Memory B cell (primary cell): ENCODE data around the gene SMG7.

ENCODE experiments used
- ATAC-seq: fragments of 150-1000 bp; cut with Tn5 transposase; 2 replicates; pipeline ENCODE4 v1.10.0; 2021; ENCODE audit warnings: low read depth, mild to moderate bottlenecking, moderate library complexity
- DNase-seq, 2 donors: peaks; one replicate each; pipeline ENCODE4 v3.0.0; 2022; ENCODE audit warnings: low spot score in 2 of 2
- H3K27ac Mint-ChIP-seq: one replicate; pipeline ENCODE4 v1.8.0; 2022; ENCODE audit warnings: mild to moderate bottlenecking, moderate library complexity, mixed read lengths
- H3K27me3 Mint-ChIP-seq: one replicate; pipeline ENCODE4 v1.8.0; 2022; ENCODE audit warnings: mixed read lengths
- H3K36me3 Mint-ChIP-seq: one replicate; pipeline ENCODE4 v1.8.0; 2022; ENCODE audit warnings: mild to moderate bottlenecking, mixed read lengths
- H3K4me1 Mint-ChIP-seq: one replicate; pipeline ENCODE4 v1.8.0; 2022; ENCODE audit warnings: mixed read lengths
- H3K4me3 Mint-ChIP-seq: one replicate; pipeline ENCODE4 v1.8.0; 2022; ENCODE audit warnings: mild to moderate bottlenecking, moderate library complexity, mixed read lengths
- H3K9me3 Mint-ChIP-seq: one replicate; pipeline ENCODE4 v1.8.0; 2022; ENCODE audit warnings: mixed read lengths

Gene SMG7

DNA sequence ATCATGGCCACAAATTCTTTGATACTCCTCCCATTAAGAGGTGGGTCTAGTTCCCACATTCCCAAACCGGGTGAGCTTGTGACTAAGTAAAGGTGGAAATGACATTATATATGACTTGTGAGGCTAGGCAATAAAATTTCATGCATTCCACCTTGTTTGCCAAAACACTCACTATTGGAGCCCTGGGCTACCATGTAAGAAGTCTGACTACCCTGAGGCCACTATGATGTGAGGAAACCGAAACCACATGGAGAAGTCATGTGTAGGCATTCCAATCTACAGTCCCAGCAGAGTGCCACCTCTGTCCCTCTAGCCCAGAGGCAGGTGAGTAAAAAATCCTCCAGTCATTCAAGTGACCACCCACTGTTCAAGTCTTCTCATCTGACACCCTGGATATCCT is 17.9 kb upstream of the SMG7 start:
- Mint-ChIP-seq H3K27ac (no peak overlapping the region), H3K36me3 (peaks cover 2% of the 10 kb centered on the region), H3K4me1 (no peaks in the 10 kb centered on the region), H3K27me3 (peaks cover 2% of the 10 kb centered on the region), H3K4me3 (no peak overlapping the region), H3K9me3 (no peaks in the 10 kb centered on the region)
- ATAC-seq: no peak
- DNase-seq: no peak

DNA sequence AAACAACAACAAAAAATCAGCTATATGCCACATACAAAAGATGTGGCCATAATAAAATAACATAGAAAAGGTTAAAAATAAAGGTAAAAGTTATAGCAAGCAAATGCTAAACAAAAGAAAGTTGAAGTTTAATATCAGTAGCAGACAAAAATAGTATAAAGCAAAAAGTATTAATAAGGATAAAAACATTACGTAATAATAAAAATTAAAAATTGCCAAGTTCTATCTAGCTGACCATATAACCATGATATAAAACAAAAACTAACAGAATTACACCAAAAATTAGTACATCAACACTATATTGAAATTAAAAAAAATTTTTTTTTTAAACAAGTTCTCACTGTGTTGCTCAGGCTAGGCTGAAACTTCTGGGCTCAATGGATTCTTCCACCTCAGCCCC is 15.5 kb upstream of the SMG7 start:
- no peaks in the 10 kb centered on the region for H3K36me3 Mint-ChIP-seq
- no peak for ATAC-seq
- no peak overlapping the region for H3K4me3 Mint-ChIP-seq
- no peak for DNase-seq
- H3K27me3 Mint-ChIP-seq: peaks cover 4% of the 10 kb centered on the region
- no peak overlapping the region for H3K27ac Mint-ChIP-seq
- H3K9me3 Mint-ChIP-seq: no peaks in the 10 kb centered on the region
- H3K4me1 Mint-ChIP-seq: no peaks in the 10 kb centered on the region

DNA sequence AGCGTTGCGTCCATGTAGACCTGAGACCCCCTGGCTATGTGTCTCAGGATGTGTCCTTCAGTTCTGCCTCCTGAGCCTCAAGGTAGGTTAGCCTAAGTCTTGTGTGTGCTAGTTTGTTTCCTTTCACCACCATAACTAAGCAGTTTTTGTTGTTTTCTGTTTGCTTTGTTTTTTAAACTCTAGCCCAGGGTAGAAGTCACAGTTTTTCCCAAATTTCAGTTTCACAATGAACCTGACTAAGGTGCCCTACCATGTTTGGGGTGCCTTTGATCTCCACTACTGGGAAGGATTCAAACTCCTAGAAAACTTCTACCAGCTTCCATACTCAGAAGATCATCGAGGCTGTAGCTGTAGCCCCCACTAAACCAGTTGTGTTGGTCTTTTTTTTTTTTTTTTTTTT is 14.8 kb upstream of the SMG7 start:
- Mint-ChIP-seq H3K4me1 (no peaks in the 10 kb centered on the region), H3K36me3 (no peaks in the 10 kb centered on the region), H3K9me3 (no peaks in the 10 kb centered on the region), H3K27me3 (peaks cover 5% of the 10 kb centered on the region), H3K4me3 (no peak overlapping the region), H3K27ac (no peak overlapping the region)
- ATAC-seq (no peak), DNase-seq (no peak)

DNA sequence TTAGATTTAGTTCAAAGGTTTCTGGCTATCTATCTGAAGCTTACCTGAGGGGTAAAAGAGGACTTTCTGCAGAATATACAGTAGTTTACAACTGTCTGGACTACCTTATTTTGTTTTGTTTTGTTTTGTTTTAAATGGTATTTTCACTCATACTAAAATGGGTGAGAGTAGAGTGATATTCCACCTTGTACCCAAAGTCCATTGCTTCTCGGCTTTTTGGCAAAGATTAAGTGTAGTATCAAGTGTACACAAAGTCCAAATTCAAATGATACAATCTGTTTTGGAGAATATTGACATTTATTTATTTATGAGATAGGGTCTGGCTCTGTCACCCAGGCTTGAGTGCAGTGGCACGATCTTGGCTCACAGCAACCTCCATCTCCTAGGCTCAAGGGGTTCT is 11.7 kb upstream of the SMG7 start:
- no peaks in the 10 kb centered on the region for H3K9me3 Mint-ChIP-seq
- ATAC-seq: no peak
- no peak for DNase-seq
- H3K36me3 Mint-ChIP-seq: no peaks in the 10 kb centered on the region
- H3K27ac Mint-ChIP-seq: no peak overlapping the region
- H3K4me1 Mint-ChIP-seq: no peaks in the 10 kb centered on the region
- no peak overlapping the region for H3K4me3 Mint-ChIP-seq
- H3K27me3 Mint-ChIP-seq: peaks cover 9% of the 10 kb centered on the region

DNA sequence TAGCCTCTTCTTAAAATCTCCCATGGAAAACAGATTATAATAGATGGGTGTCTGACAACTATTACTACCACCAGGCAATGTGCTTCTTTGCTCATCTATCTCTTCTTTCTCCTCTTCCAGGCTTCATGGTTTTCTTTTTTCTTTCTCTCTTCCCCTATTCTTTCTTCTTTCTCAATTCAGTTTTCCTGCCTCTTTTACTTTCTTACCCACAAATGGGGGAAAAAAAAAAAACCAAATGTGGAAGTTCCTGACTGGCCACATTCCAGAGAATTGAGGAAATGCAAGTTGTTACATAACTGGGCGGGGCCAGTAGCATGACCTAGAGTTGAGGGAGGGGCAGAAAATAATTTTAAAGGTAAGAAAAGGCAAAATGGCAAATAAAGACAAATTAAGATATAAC is 10.9 kb upstream of the SMG7 start:
- Mint-ChIP-seq H3K4me1 (no peaks in the 10 kb centered on the region), H3K36me3 (no peaks in the 10 kb centered on the region), H3K27me3 (peaks cover 9% of the 10 kb centered on the region), H3K9me3 (no peaks in the 10 kb centered on the region), H3K4me3 (no peak overlapping the region), H3K27ac (no peak overlapping the region)
- no peak for ATAC-seq
- DNase-seq: no peak

DNA sequence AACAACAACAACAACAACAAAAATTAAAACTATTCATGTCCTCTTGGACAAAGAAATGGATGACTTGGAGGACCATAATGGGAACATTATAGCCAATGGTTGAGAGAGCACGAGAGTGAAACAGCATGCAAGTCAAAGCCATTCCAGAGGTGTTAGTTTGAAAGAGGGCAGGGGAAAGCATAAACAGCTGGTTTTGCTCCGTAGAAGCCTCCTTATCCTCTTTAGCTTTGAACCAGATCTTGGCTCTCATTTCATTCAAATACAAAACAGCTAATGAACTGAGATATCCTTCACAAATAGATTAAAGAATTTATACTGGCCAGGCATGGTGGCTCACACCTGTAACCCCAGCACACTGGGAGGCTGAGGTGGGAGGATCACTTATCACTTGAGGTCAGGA is 8.7 kb upstream of the SMG7 start:
- DNase-seq (no peak), ATAC-seq (no peak)
- Mint-ChIP-seq H3K9me3 (no peaks in the 10 kb centered on the region), H3K27me3 (peaks cover 9% of the 10 kb centered on the region), H3K36me3 (no peaks in the 10 kb centered on the region), H3K4me3 (no peak overlapping the region), H3K27ac (no peak overlapping the region), H3K4me1 (no peaks in the 10 kb centered on the region)

DNA sequence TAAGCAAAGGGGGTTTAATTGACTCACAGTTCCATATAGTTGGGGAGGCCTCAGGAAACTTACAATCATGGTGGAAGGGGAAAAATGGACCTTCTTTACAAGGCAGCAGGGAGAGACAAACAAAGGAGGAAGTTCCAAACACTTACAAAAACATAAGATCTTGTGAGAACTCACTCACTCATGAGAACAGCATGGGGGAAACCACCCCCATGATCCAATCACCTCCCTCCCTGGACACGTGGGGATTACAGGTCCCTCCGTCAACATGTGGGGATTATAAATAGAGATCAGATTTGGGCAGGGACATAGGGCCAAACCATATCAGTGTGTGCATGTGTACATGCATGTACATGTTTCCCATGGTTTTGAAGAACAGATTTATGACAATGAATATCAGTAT is 5.5 kb upstream of the SMG7 start:
- no peak for DNase-seq
- Mint-ChIP-seq H3K4me1 (peaks cover 2% of the 10 kb centered on the region), H3K36me3 (no peaks in the 10 kb centered on the region), H3K27me3 (peaks cover 6% of the 10 kb centered on the region), H3K27ac (no peak overlapping the region), H3K9me3 (no peaks in the 10 kb centered on the region), H3K4me3 (no peak overlapping the region)
- ATAC-seq: no peak

DNA sequence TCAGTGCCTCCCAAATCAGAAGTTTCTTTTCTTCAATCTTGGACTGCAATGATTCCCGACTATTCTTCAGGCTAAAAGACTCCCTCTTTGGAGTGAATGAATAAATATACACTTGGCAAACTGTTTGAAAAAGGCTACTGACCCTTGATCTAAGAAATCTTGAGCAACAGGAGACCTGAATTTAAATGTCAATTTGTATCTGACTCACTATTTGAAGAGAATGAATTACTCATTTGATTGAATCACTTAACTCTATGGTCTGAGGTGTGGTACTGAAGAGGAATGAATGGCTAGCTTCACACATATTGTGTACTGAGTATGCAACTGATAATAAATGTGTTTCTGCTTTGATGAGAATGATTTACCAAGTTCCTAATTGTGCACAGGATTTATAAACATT is 4.6 kb upstream of the SMG7 start:
- Mint-ChIP-seq H3K27me3 (peaks cover 4% of the 10 kb centered on the region), H3K9me3 (no peaks in the 10 kb centered on the region), H3K27ac (no peak overlapping the region), H3K4me1 (peaks cover 5% of the 10 kb centered on the region), H3K4me3 (no peak overlapping the region), H3K36me3 (no peaks in the 10 kb centered on the region)
- no peak for ATAC-seq
- no peak for DNase-seq

DNA sequence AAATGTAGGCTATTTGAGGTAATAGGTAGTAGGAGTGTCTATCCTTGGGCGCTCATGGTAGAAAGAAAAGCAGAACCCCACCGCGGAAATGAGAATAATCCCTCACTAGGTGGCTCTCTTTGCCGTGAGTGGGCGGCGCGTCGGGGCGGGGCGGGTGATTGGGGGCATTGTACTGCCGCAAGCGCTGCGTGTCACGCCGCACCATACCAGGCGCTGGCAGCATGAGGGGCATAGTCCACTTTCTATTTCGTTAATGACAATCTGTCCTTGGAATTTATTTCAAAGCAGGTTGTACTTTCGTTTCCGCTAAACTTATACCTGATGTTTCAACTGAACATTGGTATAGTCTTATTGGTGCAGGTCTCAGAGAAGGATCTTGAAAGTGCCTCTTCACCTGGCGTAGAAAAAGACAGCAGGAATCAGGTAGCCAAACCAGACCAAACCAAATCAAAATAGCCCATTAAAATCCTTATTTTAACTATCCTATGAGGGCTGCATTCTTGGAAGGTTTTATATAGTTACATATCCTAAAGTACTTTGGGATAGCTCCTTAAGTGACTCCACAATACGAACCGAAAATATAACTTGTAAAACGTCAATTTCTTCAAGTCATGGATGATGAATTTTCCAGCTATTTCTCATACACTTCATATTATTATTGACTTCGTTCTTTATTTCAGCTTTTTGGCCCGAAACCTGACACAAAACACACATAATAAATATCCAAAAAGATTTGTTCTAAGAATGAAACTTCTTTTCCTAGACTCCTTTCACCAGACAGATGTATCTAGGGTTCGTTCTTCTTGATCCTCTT is 1.9 kb upstream of the SMG7 start:
- ATAC-seq (peak; percentile 65), DNase-seq (peak; percentile 76 to 90)
- H3K27me3 Mint-ChIP-seq: no peaks in the 10 kb centered on the region
- H3K4me3 Mint-ChIP-seq: peak overlapping the region; percentile 95
- H3K27ac Mint-ChIP-seq: peak overlapping the region; percentile 98
- H3K9me3 Mint-ChIP-seq: no peaks in the 10 kb centered on the region
- H3K36me3 Mint-ChIP-seq: no peaks in the 10 kb centered on the region
- H3K4me1 Mint-ChIP-seq: peaks cover 15% of the 10 kb centered on the region

DNA sequence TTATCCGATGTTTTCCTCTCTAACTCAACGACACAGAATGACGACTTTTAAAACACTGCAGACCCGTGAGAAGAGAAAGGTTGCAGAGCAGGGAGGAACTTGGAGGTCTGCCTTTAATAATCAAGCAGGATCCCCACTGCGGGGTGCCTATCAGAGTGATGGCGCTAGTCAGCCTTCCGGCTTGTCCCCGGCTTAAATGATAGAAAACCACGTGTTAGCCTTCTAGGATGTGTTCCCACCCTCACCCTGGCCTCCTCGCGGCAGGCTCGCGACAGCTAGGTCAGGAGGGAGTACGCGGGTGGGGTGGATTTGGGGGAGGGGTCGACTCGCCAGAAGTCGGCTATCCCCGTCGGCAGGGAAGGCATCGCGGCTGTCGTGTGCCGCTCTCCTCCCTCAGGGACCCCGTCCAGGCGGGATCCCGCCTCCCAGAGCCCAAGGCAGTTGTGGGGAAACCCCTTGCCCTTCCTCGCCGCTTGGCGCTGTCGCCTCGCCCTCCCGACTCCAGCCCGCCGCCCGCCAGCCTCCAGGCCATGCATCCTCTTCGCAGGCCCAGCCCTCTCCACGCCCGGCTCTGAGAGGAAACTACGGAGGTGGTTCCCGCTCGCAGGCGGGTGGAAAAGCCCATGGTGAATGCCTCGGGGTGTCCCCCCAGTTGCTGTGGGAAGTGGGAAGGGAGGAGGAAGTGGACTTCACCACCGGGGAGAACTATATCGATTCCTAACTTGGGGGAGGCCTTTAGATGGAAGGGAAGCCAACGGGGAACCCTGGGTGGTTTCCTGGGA is 1.1 kb upstream of the SMG7 start:
- H3K4me1 Mint-ChIP-seq: peaks cover 15% of the 10 kb centered on the region
- peak; percentile 11 for ATAC-seq

DNA sequence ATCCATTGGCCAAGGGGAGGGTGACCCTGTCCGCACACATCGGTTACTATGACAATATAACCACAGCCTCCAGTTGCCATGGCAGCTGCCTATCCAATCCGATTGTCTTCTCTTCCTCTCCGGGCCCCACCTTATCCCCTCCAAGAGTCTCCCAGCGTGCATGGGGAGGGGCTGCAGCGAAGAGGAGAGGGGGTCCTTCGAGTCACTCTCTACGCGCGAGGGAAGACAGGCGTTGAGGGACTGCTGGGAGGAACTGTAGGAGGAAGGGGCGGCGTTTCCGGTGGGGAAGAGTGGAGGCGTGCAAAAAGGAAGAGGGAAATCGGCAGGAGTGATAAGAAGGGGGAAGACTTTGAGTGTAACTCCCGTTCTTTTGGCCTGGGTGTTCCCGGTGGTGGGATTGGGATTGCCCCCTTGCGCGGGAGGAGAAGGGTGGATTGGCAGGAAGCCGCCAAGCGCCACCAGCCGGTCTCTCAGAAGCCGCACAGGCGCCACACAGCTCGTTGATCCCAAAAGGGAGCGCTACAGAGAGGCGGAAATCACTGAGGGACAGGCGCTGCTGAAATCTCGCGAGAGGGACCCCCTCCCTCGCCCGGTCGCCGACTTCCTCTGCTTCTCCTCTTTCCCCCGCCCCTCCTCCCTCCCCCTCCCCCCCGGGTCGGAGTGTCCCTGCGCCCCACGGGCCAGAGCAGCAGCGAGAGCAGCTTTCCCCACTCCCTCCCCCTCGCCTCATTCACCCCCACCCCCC is 384 bp upstream of the SMG7 start:
- DNase-seq: peak; percentile 90 to 92
- ATAC-seq: peak; percentile 59
- Mint-ChIP-seq H3K9me3 (no peaks in the 10 kb centered on the region), H3K27me3 (no peaks in the 10 kb centered on the region), H3K36me3 (no peaks in the 10 kb centered on the region), H3K27ac (peak overlapping the region; percentile 98), H3K4me3 (peak overlapping the region; percentile 95), H3K4me1 (peaks cover 15% of the 10 kb centered on the region)

More for the DNA sequence above, 1.1 kb upstream of the SMG7 start:
- Mint-ChIP-seq H3K36me3 (no peaks in the 10 kb centered on the region), H3K27me3 (no peaks in the 10 kb centered on the region), H3K9me3 (no peaks in the 10 kb centered on the region), H3K27ac (peak overlapping the region; percentile 98), H3K4me3 (peak overlapping the region; percentile 95)
- DNase-seq: peak; percentile 44 to 58

DNA sequence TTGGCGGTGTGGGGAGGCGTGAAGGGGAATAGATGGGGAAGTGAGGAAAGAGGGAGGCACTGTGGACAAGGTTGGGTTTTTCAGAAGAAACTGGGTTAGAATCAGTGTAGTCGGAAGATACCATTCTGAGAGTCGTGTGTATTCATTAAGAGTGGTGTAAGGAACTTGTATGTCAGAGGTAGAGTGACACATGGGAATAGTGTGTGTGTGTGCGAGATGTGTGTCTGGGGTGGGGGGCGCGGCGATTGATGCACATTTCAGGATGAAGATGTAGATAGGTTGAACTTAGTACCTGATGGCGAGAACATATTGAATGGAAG is 878 bp downstream of the SMG7 start:
- H3K27me3 Mint-ChIP-seq: no peaks in the 10 kb centered on the region
- H3K36me3 Mint-ChIP-seq: no peaks in the 10 kb centered on the region
- H3K4me1 Mint-ChIP-seq: peaks cover 17% of the 10 kb centered on the region
- peak overlapping the region; percentile 98 for H3K27ac Mint-ChIP-seq
- H3K4me3 Mint-ChIP-seq: peak overlapping the region; percentile 95
- no peaks in the 10 kb centered on the region for H3K9me3 Mint-ChIP-seq
- ATAC-seq: no peak
- DNase-seq: no peak

DNA sequence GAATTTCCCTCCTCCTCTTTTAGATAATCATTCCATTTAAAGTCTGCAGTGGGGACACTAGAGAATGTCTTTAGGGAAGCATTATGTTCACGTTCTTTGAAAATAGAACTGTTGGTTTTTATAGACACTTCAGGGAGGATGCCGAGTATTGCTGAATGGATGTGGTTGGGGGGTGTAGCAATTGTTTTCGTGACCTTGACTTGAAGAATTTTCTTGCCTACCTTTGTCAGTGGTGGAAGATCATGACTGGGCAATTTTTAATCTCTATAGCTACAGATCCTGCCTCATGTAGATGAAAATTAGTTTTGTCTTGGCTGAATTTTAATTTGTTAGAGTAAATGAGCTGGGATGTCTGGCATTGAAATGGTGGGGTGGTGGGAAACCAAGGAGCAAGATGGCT is 3.8 kb downstream of the SMG7 start:
- H3K4me3 Mint-ChIP-seq: no peak overlapping the region
- H3K36me3 Mint-ChIP-seq: no peaks in the 10 kb centered on the region
- no peaks in the 10 kb centered on the region for H3K9me3 Mint-ChIP-seq
- peaks cover 37% of the 10 kb centered on the region for H3K4me1 Mint-ChIP-seq
- DNase-seq: no peak
- no peak overlapping the region for H3K27ac Mint-ChIP-seq
- H3K27me3 Mint-ChIP-seq: no peaks in the 10 kb centered on the region
- ATAC-seq: no peak
